PC-9 (cell line): ENCODE data around the gene MACROD2.

Experiments used
- CTCF ChIP-seq: fragments of 200-600 bp; sonication (generic); conservative IDR thresholded peaks from 2 replicates; pipeline ENCODE4 v1.6.1; 2017; ENCODE audit warnings: mixed run types, antibody characterized with exemption, mild to moderate bottlenecking, moderate library complexity
- EZH2 ChIP-seq: fragments of 200-600 bp; sonication (generic); IDR thresholded peaks from 2 replicates; pipeline ENCODE4 v1.8.0; 2017; ENCODE audit warnings: antibody characterized with exemption, low read depth

GRCh38 chr20:16005915-16006493 lies 2010.7 kb downstream of the MACROD2 start:
- TF ChIP-seq CTCF (no peak), EZH2 (no peak)
